Measurements from ENCODE around the gene MIA3. TPM values are rescaled to one million over a fixed set of nuclear protein-coding genes. Genes with fewer than 3 reads are reported as not detected.

MIA3 gene
- polyA plus RNA-seq, 1 donor from 2014 or later, result 26.9 TPM

GRCh38 chr1:222627232-222627631 lies 9.3 kb downstream of the MIA3 start:
- Histone ChIP-seq H2AFZ (ENCODE audit: low read depth, low read length) (no peak overlapping the region), H3K4me2 (ENCODE audit: low read length) (no peak overlapping the region), H3K9ac (ENCODE audit: low read length) (no peak overlapping the region), H3K27ac (ENCODE audit: low read length) (no peak overlapping the region), H3K9me2 (ENCODE audit: insufficient read depth, low read length) (no peaks in the 10 kb centered on the region), H3K79me2 (replicated peaks; ENCODE audit: insufficient read depth, low read length) (no peaks in the 10 kb centered on the region), H4K20me1 (ENCODE audit: insufficient read depth) (no peaks in the 10 kb centered on the region), H3K36me3 (ENCODE audit: insufficient read depth, low read length) (no peaks in the 10 kb centered on the region), H3F3A (ENCODE audit: insufficient read depth, low read length, poor library complexity, severe bottlenecking) (no peaks in the 10 kb centered on the region), H3K9me3 (ENCODE audit: low read length) (no peaks in the 10 kb centered on the region), H3K4me3 (ENCODE audit: low read length) (no peak overlapping the region), H3K27me3 (ENCODE audit: insufficient read depth, low read depth, low read length) (no peaks in the 10 kb centered on the region)
- TF ChIP-seq POLR2AphosphoS5 (IDR thresholded peaks at IDR 0.05) (no peak), TAF1 (IDR thresholded peaks at IDR 0.05; ENCODE audit: low read depth) (no peak), SMC3 (conservative IDR thresholded peaks at IDR 0.05; ENCODE audit: poor library complexity) (no peak), EZH2 (IDR thresholded peaks at IDR 0.05; ENCODE audit: borderline replicate concordance, insufficient read depth, low read length, poor library complexity, severe bottlenecking) (no peak), EP300 (conservative IDR thresholded peaks at IDR 0.05; ENCODE audit: poor library complexity, severe bottlenecking) (no peak), MXI1 (conservative IDR thresholded peaks at IDR 0.05; ENCODE audit: poor library complexity, severe bottlenecking) (no peak), RAD21 (conservative IDR thresholded peaks at IDR 0.05) (no peak)
- TF ChIP-seq, protein P1, sequence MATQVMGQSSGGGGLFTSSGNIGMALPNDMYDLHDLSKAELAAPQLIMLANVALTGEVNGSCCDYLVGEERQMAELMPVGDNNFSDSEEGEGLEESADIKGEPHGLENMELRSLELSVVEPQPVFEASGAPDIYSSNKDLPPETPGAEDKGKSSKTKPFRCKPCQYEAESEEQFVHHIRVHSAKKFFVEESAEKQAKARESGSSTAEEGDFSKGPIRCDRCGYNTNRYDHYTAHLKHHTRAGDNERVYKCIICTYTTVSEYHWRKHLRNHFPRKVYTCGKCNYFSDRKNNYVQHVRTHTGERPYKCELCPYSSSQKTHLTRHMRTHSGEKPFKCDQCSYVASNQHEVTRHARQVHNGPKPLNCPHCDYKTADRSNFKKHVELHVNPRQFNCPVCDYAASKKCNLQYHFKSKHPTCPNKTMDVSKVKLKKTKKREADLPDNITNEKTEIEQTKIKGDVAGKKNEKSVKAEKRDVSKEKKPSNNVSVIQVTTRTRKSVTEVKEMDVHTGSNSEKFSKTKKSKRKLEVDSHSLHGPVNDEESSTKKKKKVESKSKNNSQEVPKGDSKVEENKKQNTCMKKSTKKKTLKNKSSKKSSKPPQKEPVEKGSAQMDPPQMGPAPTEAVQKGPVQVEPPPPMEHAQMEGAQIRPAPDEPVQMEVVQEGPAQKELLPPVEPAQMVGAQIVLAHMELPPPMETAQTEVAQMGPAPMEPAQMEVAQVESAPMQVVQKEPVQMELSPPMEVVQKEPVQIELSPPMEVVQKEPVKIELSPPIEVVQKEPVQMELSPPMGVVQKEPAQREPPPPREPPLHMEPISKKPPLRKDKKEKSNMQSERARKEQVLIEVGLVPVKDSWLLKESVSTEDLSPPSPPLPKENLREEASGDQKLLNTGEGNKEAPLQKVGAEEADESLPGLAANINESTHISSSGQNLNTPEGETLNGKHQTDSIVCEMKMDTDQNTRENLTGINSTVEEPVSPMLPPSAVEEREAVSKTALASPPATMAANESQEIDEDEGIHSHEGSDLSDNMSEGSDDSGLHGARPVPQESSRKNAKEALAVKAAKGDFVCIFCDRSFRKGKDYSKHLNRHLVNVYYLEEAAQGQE (IDR thresholded peaks at IDR 0.05; ENCODE audit: borderline replicate concordance), result no peak
- TF ChIP-seq, protein P2, sequence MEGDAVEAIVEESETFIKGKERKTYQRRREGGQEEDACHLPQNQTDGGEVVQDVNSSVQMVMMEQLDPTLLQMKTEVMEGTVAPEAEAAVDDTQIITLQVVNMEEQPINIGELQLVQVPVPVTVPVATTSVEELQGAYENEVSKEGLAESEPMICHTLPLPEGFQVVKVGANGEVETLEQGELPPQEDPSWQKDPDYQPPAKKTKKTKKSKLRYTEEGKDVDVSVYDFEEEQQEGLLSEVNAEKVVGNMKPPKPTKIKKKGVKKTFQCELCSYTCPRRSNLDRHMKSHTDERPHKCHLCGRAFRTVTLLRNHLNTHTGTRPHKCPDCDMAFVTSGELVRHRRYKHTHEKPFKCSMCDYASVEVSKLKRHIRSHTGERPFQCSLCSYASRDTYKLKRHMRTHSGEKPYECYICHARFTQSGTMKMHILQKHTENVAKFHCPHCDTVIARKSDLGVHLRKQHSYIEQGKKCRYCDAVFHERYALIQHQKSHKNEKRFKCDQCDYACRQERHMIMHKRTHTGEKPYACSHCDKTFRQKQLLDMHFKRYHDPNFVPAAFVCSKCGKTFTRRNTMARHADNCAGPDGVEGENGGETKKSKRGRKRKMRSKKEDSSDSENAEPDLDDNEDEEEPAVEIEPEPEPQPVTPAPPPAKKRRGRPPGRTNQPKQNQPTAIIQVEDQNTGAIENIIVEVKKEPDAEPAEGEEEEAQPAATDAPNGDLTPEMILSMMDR (IDR thresholded peaks at IDR 0.05; ENCODE audit: poor library complexity, severe bottlenecking), result no peak

- Histone ChIP-seq H3K9ac (ENCODE audit: low read length) (no peak overlapping the region), H3K36me3 (ENCODE audit: insufficient read depth, low read length) (no peaks in the 10 kb centered on the region), H3F3A (ENCODE audit: insufficient read depth, low read length, poor library complexity, severe bottlenecking) (no peaks in the 10 kb centered on the region), H2AFZ (ENCODE audit: low read depth, low read length) (no peak overlapping the region), H3K27ac (ENCODE audit: low read length) (no peak overlapping the region), H3K9me2 (ENCODE audit: insufficient read depth, low read length) (no peaks in the 10 kb centered on the region), H3K9me3 (ENCODE audit: low read length) (no peaks in the 10 kb centered on the region), H4K20me1 (ENCODE audit: insufficient read depth) (no peaks in the 10 kb centered on the region), H3K4me2 (ENCODE audit: low read length) (no peak overlapping the region), H3K27me3 (ENCODE audit: insufficient read depth, low read depth, low read length) (no peaks in the 10 kb centered on the region), H3K79me2 (replicated peaks; ENCODE audit: insufficient read depth, low read length) (no peaks in the 10 kb centered on the region), H3K4me3 (ENCODE audit: low read length) (no peak overlapping the region)
- TF ChIP-seq, protein P2 (IDR thresholded peaks at IDR 0.05; ENCODE audit: poor library complexity, severe bottlenecking), result no peak
- TF ChIP-seq TAF1 (IDR thresholded peaks at IDR 0.05; ENCODE audit: low read depth), result no peak
These were observed 12.1 kb downstream of the MIA3 start for GRCh38 chr1:222629921-222630535.

All from neural cell (in vitro differentiated cells).